GM12878 (cell line): ENCODE results near the gene SORCS2. TPM values are rescaled to one million over a fixed set of nuclear protein-coding genes. Genes with fewer than 3 reads are reported as not detected.

ENCODE experiments used
- ATAC-seq: fragments of 200-7000 bp; cut with Tn5 transposase; 3 replicates; pipeline ENCODE4 v1.9.1; 2020; ENCODE audit warnings: mild to moderate bottlenecking, moderate library complexity
- BruUV-seq: library from RNA; stranded (reverse); fragments of 400-500 nt; replicated peaks from 2 replicates; lab custom pipeline; 2021; lab: Mats Ljungman, UMichigan
- CTCF ChIA-PET: fragments of 300-600 bp; sonication (Branson Sonifier 250); formaldehyde crosslinking; extraction: SDS; loops from one replicate; lab custom pipeline; 2021; ENCODE audit warnings: inconsistent platforms; lab: Yijun Ruan, JAX
- POLR2A ChIA-PET: fragments of 350-600 bp; formaldehyde crosslinking; extraction: SDS; loops from one replicate; lab custom pipeline; 2021; ENCODE audit warnings: inconsistent platforms; lab: Charles Lee
- RAD21 ChIA-PET: fragments of 300-600 bp; sonication (Branson Sonifier 250); formaldehyde crosslinking; loops from one replicate; lab custom pipeline; 2023; ENCODE audit warnings: antibody characterized with exemption; ENCODE audit not compliant: unreplicated experiment; lab: Charles Lee
- SMC1A ChIA-PET: fragments of 300-600 bp; sonication (Branson Sonifier 250); formaldehyde crosslinking; loops from one replicate; lab custom pipeline; 2023; ENCODE audit not compliant: unreplicated experiment, uncharacterized antibody; lab: Charles Lee
- DNase-seq: peaks from one replicate; pipeline ENCODE4 v3.0.0-alpha.2; 2011; ENCODE audit warnings: low read depth, low spot score
- FAIRE-seq: peaks from 3 replicates; lab custom pipeline; 2011; peaks lifted over from hg19 to GRCh38; lab: Jason Lieb, UNC
- H2AFZ ChIP-seq: 2 replicates; pipeline ENCODE4 v1.6.0; 2011; ENCODE audit warnings: low read depth, low read length, control low read depth; ENCODE audit not compliant: control insufficient read depth
- H3K27ac ChIP-seq: 2 replicates; pipeline ENCODE4 v1.5.1; 2011; ENCODE audit warnings: control low read depth; ENCODE audit not compliant: control insufficient read depth, insufficient read depth
- H3K27me3 ChIP-seq, 2 experiments: replicated peaks in 1 of 2; 2 replicates each; pipeline versions ENCODE4 v1.6.0 to v1.6.1; 2011; ENCODE audit warnings: low read length in 1 of 2; ENCODE audit not compliant: control insufficient read depth in 2 of 2, insufficient read depth in 2 of 2
- H3K36me3 ChIP-seq, 2 experiments: 2 replicates each; pipeline ENCODE4 v1.5.1; 2011; ENCODE audit warnings: low read length in 1 of 2; ENCODE audit not compliant: control insufficient read depth in 2 of 2, insufficient read depth in 2 of 2
- H3K4me1 ChIP-seq: 2 replicates; pipeline ENCODE4 v1.6.1; 2011; ENCODE audit warnings: mild to moderate bottlenecking, low read length, moderate library complexity, mixed read lengths; ENCODE audit not compliant: control insufficient read depth, insufficient read depth
- H3K4me2 ChIP-seq: 2 replicates; pipeline ENCODE4 v1.6.0; 2011; ENCODE audit warnings: control low read depth; ENCODE audit not compliant: control insufficient read depth, insufficient read depth
- H3K4me3 ChIP-seq: fragments of 200-600 bp; sonication (generic); 2 replicates; pipeline ENCODE4 v1.5.1; 2016
- H3K79me2 ChIP-seq: 2 replicates; pipeline ENCODE4 v1.6.0; 2011; ENCODE audit warnings: low read length; ENCODE audit not compliant: control insufficient read depth, insufficient read depth
- H3K9ac ChIP-seq: 2 replicates; pipeline ENCODE4 v1.8.0; 2011; ENCODE audit warnings: low read length, control low read depth, mixed read lengths; ENCODE audit not compliant: control insufficient read depth, insufficient read depth
- H3K9me3 ChIP-seq: replicated peaks from 3 replicates; pipeline ENCODE4 v1.5.1; 2011; ENCODE audit warnings: mild to moderate bottlenecking, low read length; ENCODE audit not compliant: control insufficient read depth, insufficient read depth
- H4K20me1 ChIP-seq: 2 replicates; pipeline ENCODE4 v1.6.0; 2011; ENCODE audit not compliant: control insufficient read depth, insufficient read depth
- ATF3 ChIP-seq: IDR thresholded peaks from 2 replicates; pipeline ENCODE4 v1.6.1; 2011; ENCODE audit warnings: low read depth, mild to moderate bottlenecking, low read length, moderate library complexity, borderline replicate concordance; ENCODE audit errors: extremely low read depth
- ATF7 ChIP-seq: fragments of 450-650 bp; IDR thresholded peaks from 2 replicates; pipeline ENCODE4 v1.6.1; 2016; ENCODE audit warnings: low read depth, mild to moderate bottlenecking
- BACH1 ChIP-seq: fragments of 450-650 bp; IDR thresholded peaks from 2 replicates; pipeline ENCODE4 v1.6.1; 2017; ENCODE audit warnings: mild to moderate bottlenecking, borderline replicate concordance
- BHLHE40 ChIP-seq, 2 experiments: fragments of 450-650 bp in 1 of 2; IDR thresholded peaks; 2 replicates each; pipeline ENCODE4 v1.6.1; 2011 to 2017; ENCODE audit warnings: low read depth in 2 of 2, borderline replicate concordance in 1 of 2, improper control_type of control experiment in 1 of 2, low read length in 1 of 2, mild to moderate bottlenecking in 1 of 2
- CREM ChIP-seq: IDR thresholded peaks from 2 replicates; pipeline ENCODE4 v1.6.1; 2014; ENCODE audit warnings: antibody characterized with exemption, low read depth
- PML ChIP-seq: IDR thresholded peaks from 2 replicates; pipeline ENCODE4 v1.6.1; 2012; ENCODE audit warnings: low read length, inconsistent platforms
- PRDM15 ChIP-seq: fragments of 450-650 bp; formaldehyde crosslinking; IDR thresholded peaks from 2 replicates; pipeline ENCODE4 v1.4.0; 2020; ENCODE audit warnings: mild to moderate bottlenecking, moderate library complexity
- SIN3A ChIP-seq: IDR thresholded peaks from 2 replicates; pipeline ENCODE4 v1.6.1; 2012; ENCODE audit warnings: low read depth, low read length, improper control_type of control experiment
- WGBS: methylation state at CpG from one replicate; pipeline ENCODE4 v1.1.6; 2016; ENCODE audit warnings: low lambda C conversion rate; ENCODE audit not compliant: insufficient replicate concordance, insufficient coverage; ENCODE audit errors: missing lambda C conversion rate; 5-methylcytosine and 5-hydroxymethylcytosine counted together
- in situ Hi-C: fragments of 300-500 bp; cut with MboI; formaldehyde crosslinking; loops from 9 replicates; pipeline ENCODE4 v1.14.3; 2018; ENCODE audit warnings: mixed read lengths
- intact Hi-C: fragments of 100-400 bp; cut with micrococcal nuclease; formaldehyde crosslinking; loops from one replicate; pipeline ENCODE4 v1.14.2; 2022; ENCODE audit not compliant: unreplicated experiment
- polyA plus RNA-seq, 11 experiments: library from polyadenylated mRNA; depleted of rRNA in 4 of 11; unstranded in 6 of 11; stranded (reverse) in 5 of 11; fragments of >200 nt; fragmentation: Nextera tagmentation in 4 of 11; fragmentation: Illumina TruSeq in 1 of 11; extraction: Ambion mirVana in 4 of 11; extraction: Trizol in 1 of 11; gene quantifications; 1 replicate in 1 of 11; 2 replicates in 10 of 11; pipeline versions ENCODE4 v1.2.1 to v1.2.3, GENCODE V29; 2011 to 2016; ENCODE audit warnings: inconsistent platforms in 2 of 11, missing spikeins in 2 of 11, low read depth in 1 of 11
- total RNA-seq, 4 experiments: library from RNA; depleted of rRNA in 3 of 4; stranded (reverse); fragments of >200 nt in 3 of 4; fragmentation: Illumina TruSeq in 1 of 4; extraction: Trizol in 1 of 4; gene quantifications; 2 replicates each; pipeline versions ENCODE4 v1.2.1 to v1.2.3, GENCODE V29; 2013 to 2021

The SORCS2 gene
- total and polyA plus RNA-seq, 10 of the 15 experiments (the other 5 are each of a cell fraction or from before 2014, with no cell fraction given): 0.01 to 0.15 (median 0.05) TPM; not detected in 5

GRCh38 chr4:7668826-7669225 lies 476.5 kb downstream of the SORCS2 start:
- ChIA-PET POLR2A (no interaction called here), RAD21 (no interaction called here)
- in situ Hi-C loops: no loop called here
- H4K20me1 ChIP-seq: no peaks in the 10 kb centered on the region
- H3K9ac ChIP-seq: no peak overlapping the region
- H2AFZ ChIP-seq: no peak overlapping the region
- no peak for TF ChIP-seq BHLHE40 (IDR thresholded peaks at IDR 0.05; ENCODE audit: borderline replicate concordance in 1 of 2, low read depth in 2 of 2, low read length in 1 of 2)
- no peak for TF ChIP-seq SIN3A
- TF ChIP-seq ATF7: no peak
- TF ChIP-seq CREM: no peak
- TF ChIP-seq PML: no peak
- no peak for TF ChIP-seq PRDM15 (CRISPR knock-in tag)
- TF ChIP-seq ATF3: no peak
- TF ChIP-seq BACH1: no peak
- TF ChIP-seq, all 136 proteins: peak for 0
- 0% methylated on average over 4 of the region's 4 CpGs for WGBS
- no peak overlapping the region for H3K4me2 ChIP-seq
- H3K27ac ChIP-seq: no peak overlapping the region
- H3K27me3 ChIP-seq: no peaks in the 10 kb centered on the region
- H3K4me3 ChIP-seq: no peak overlapping the region
- H3K79me2 ChIP-seq: no peaks in the 10 kb centered on the region
- no TSS peak for BruUV-seq
- intact Hi-C loops: no loop called here
- SMC1A ChIA-PET: no interaction called here
- no peaks in the 10 kb centered on the region for H3K36me3 ChIP-seq
- H3K4me1 ChIP-seq: no peaks in the 10 kb centered on the region
- DNase-seq (no peak), FAIRE-seq (no peak), ATAC-seq (no peak)
- CTCF ChIA-PET: no interaction called here
- no peaks in the 10 kb centered on the region for H3K9me3 ChIP-seq
